Measurements from ENCODE around the gene NEXN. TPM values are rescaled to one million over a fixed set of nuclear protein-coding genes. Genes with fewer than 3 reads are reported as not detected.

The NEXN gene
- total and polyA plus RNA-seq, 2 of the 13 experiments (the other 11 are each of a cell fraction or from before 2014, with no cell fraction given): 0.07 to 0.97 TPM

- TF ChIP-seq ZNF280D (CRISPR knock-in tag; IDR thresholded peaks at IDR 0.05) (no peak), NONO (IDR thresholded peaks at IDR 0.05) (no peak), NONO (CRISPR knock-in tag; conservative IDR thresholded peaks at IDR 0.05) (peak; percentile 81), SIN3A (IDR thresholded peaks at IDR 0.05; ENCODE audit: borderline replicate concordance, low read depth, low read length) (peak; percentile 49; the same call in 1 of the 2 replicates), MXI1 (IDR thresholded peaks at IDR 0.05; ENCODE audit: borderline replicate concordance, low read depth, low read length) (peak; percentile 53; the same call in 1 of the 3 replicates), BORCS8-MEF2B (CRISPR knock-in tag; IDR thresholded peaks at IDR 0.05) (0 out of 2 replicates have a peak, but pooled peaks have one; percentile 5), LCORL (IDR thresholded peaks at IDR 0.05) (no peak), LCORL (CRISPR knock-in tag; IDR thresholded peaks at IDR 0.05) (peak; percentile 56), ZNF597 (CRISPR knock-in tag; IDR thresholded peaks at IDR 0.05) (no peak), WIZ (CRISPR knock-in tag; IDR thresholded peaks at IDR 0.05) (no peak), YEATS2 (CRISPR knock-in tag; IDR thresholded peaks at IDR 0.05; ENCODE audit: borderline replicate concordance) (peak; percentile 88; the same call in 1 of the 2 replicates), ZNF121 (CRISPR knock-in tag; IDR thresholded peaks at IDR 0.05) (no peak), ZNF280B (CRISPR knock-in tag; IDR thresholded peaks at IDR 0.05; ENCODE audit: borderline replicate concordance) (no peak), ZNF510 (CRISPR knock-in tag; IDR thresholded peaks at IDR 0.05; ENCODE audit: low read depth) (no peak), SIN3B (IDR thresholded peaks at IDR 0.05; ENCODE audit: low read length) (0 out of 2 replicates have a peak, but pooled peaks have one; percentile 12), POGZ (CRISPR knock-in tag; IDR thresholded peaks at IDR 0.05) (peak; percentile 97), RFX1 (IDR thresholded peaks at IDR 0.05) (no peak), FIP1L1 (IDR thresholded peaks at IDR 0.05; ENCODE audit: borderline replicate concordance, insufficient read depth, low read depth, low read length) (no peak), ZNF883 (CRISPR knock-in tag; IDR thresholded peaks at IDR 0.05; ENCODE audit: not compliant biosample characterization) (no peak), FOXO4 (CRISPR knock-in tag; conservative IDR thresholded peaks at IDR 0.05) (no peak), ERF (CRISPR knock-in tag; IDR thresholded peaks at IDR 0.05) (peak; percentile 51)
These were observed 90.8 kb downstream of the NEXN start, which contains the start of gene FUBP1 (continued) for GRCh38 chr1:77978969-77979876.

Measured in HepG2 (cell line).